Naive B cell (primary cell): Measurements from ENCODE around the gene PCDH9. TPM values are rescaled to one million over a fixed set of nuclear protein-coding genes. Genes with fewer than 3 reads are reported as not detected.

Experiments used
- ATAC-seq, 2 donors: fragments of 150-1000 bp; cut with Tn5 transposase; 2 replicates each; pipeline ENCODE4 v1.10.0; 2021; ENCODE audit warnings: low read depth in 2 of 2, mild to moderate bottlenecking in 2 of 2, moderate library complexity in 2 of 2
- DNase-seq: peaks from one replicate; pipeline ENCODE4 v3.0.0; 2022
- H3K27ac Mint-ChIP-seq, 6 donors: one replicate each; pipeline ENCODE4 v1.8.0; 2020 to 2022; ENCODE audit warnings: mild to moderate bottlenecking in 6 of 6, mixed read lengths in 6 of 6, moderate library complexity in 5 of 6, inconsistent platforms in 2 of 6
- H3K27me3 Mint-ChIP-seq, 3 donors: one replicate each; pipeline ENCODE4 v1.8.0; 2021 to 2022; ENCODE audit warnings: mixed read lengths in 3 of 3, mild to moderate bottlenecking in 1 of 3
- H3K36me3 Mint-ChIP-seq, 2 donors: one replicate each; pipeline ENCODE4 v1.8.0; 2020 to 2022; ENCODE audit warnings: mixed read lengths in 2 of 2, inconsistent platforms in 1 of 2, mild to moderate bottlenecking in 1 of 2
- H3K4me1 Mint-ChIP-seq, 3 donors: one replicate each; pipeline ENCODE4 v1.8.0; 2020 to 2022; ENCODE audit warnings: mixed read lengths in 3 of 3, inconsistent platforms in 1 of 3, mild to moderate bottlenecking in 1 of 3, moderate library complexity in 1 of 3
- H3K4me3 Mint-ChIP-seq, 8 donors: one replicate each; pipeline ENCODE4 v1.8.0; 2020 to 2022; ENCODE audit warnings: mild to moderate bottlenecking in 8 of 8, mixed read lengths in 8 of 8, moderate library complexity in 8 of 8, inconsistent platforms in 2 of 8
- H3K9me3 Mint-ChIP-seq, 7 donors: one replicate each; pipeline ENCODE4 v1.8.0; 2020 to 2022; ENCODE audit warnings: mixed read lengths in 7 of 7, mild to moderate bottlenecking in 5 of 7, inconsistent platforms in 2 of 7, moderate library complexity in 1 of 7
- polyA plus RNA-seq, 6 donors: library from polyadenylated mRNA; unstranded; fragments of 300-500 nt; fragmentation: Illumina TruSeq; gene quantifications; one replicate each; pipeline ENCODE4 v1.2.3, GENCODE V29; 2021; ENCODE audit warnings: low read depth in 6 of 6

The PCDH9 gene
- polyA plus RNA-seq, 6 donors from 2014 or later: 49.9 to 70.2 (median 57.2) TPM

DNA sequence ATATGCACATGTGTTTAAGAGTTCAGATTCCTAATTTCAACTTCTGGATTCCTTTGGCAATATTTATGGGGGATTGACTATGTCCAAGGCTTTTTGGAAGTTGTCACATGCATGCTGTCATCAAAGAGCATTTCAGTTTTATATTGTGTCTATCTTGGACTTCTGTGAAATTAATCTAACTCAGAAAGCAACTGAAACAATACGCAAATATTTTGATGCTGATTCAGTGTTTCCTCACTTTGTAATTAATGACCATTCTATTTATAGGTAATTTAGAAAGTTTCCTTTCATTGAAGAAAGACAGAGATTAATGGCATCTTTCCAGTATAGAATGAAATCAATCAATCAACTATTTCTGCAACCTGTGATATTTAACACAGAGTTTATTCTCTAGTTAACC is 550.1 kb downstream of the PCDH9 start:
- H3K4me3 Mint-ChIP-seq: no peak overlapping the region
- no peaks in the 10 kb centered on the region for H3K27me3 Mint-ChIP-seq
- peaks cover 0 to 4% (median 0%) of the 10 kb centered on the region in 3 donors for H3K4me1 Mint-ChIP-seq
- H3K9me3 Mint-ChIP-seq: peaks cover 5 to 8% (median 6%) of the 10 kb centered on the region in 7 donors
- ATAC-seq (no peak), DNase-seq (no peak)
- H3K27ac Mint-ChIP-seq: no peak overlapping the region
- peaks cover 5 to 8% of the 10 kb centered on the region in 2 donors for H3K36me3 Mint-ChIP-seq

DNA sequence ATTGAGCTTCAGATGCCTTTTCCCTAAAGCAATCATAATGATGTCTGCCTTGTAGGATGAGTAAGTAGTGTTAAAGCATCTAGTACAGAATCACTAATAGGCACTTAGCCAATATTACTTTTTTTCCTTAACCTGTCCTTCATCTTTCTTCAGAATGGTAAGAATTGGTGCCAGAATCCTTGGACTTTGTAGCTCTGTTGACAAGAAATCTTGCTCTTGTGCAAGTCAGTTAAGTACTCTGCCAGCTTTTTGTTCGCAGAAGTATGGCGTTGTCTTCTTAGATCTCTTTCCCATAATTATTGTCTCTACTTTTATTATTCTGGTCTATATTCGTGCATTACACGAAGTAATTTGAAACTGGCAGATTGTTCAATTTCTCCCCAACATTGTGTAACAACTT is 554.5 kb downstream of the PCDH9 start:
- H3K4me1 Mint-ChIP-seq: peaks cover 4 to 5% (median 5%) of the 10 kb centered on the region in 3 donors
- H3K27ac Mint-ChIP-seq: no peak overlapping the region
- DNase-seq: no peak
- peaks cover 4 to 16% (median 8%) of the 10 kb centered on the region in 7 donors for H3K9me3 Mint-ChIP-seq
- H3K36me3 Mint-ChIP-seq: peaks cover 8 to 9% of the 10 kb centered on the region in 2 donors
- ATAC-seq: no peak
- no peaks in the 10 kb centered on the region for H3K27me3 Mint-ChIP-seq
- no peak overlapping the region for H3K4me3 Mint-ChIP-seq

DNA sequence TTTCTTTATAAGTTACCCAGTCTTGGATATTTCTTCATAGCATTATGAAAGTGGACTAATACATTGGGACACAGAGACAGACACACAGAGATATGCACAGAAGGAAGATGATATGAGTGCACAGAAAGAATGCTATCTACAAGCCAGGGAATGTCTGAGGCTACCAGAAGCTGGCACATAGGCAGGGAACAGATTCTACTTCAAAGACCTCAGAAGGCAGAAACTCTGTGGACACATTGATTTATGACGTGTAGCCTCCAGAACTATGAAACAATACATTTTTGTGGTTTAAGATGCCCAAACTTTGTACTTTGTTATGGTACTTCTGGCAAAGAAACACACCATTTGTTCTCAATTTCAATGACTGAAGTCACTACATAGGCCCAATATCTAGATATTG is 556.7 kb downstream of the PCDH9 start:
- peak overlapping the region in 2 of 6 donors; percentile 30 to 43 for H3K27ac Mint-ChIP-seq
- no peaks in the 10 kb centered on the region for H3K27me3 Mint-ChIP-seq
- H3K4me3 Mint-ChIP-seq: no peak overlapping the region
- no peak for ATAC-seq
- DNase-seq: no peak
- peaks cover 4 to 5% (median 5%) of the 10 kb centered on the region in 3 donors for H3K4me1 Mint-ChIP-seq
- peaks cover 8 to 9% of the 10 kb centered on the region in 2 donors for H3K36me3 Mint-ChIP-seq
- H3K9me3 Mint-ChIP-seq: peaks cover 4 to 16% (median 10%) of the 10 kb centered on the region in 7 donors

DNA sequence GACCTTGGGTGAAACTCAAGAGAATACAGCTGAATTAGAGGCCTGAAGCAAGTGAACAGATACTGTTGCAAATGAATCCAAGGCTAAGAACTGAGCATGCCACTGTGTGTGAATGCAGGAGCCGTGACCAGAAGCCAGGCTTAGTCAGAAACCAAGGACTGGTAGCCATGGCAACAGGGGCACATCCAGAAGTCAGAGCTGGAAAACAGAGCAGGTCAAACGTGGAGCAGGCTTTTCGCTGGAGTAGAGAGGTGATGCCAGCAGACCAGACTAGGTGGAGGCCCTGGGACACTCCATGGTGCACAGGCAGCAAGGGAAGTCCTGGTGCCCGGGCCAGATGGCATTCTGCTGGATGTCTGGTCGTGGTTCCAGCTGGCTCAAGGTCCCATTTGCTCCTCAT is 564.1 kb downstream of the PCDH9 start:
- peak overlapping the region in 1 of 6 donors; percentile 49 for H3K27ac Mint-ChIP-seq
- DNase-seq (no peak), ATAC-seq (no peak)
- peaks cover 5 to 26% (median 13%) of the 10 kb centered on the region in 3 donors for H3K4me1 Mint-ChIP-seq
- H3K27me3 Mint-ChIP-seq: no peaks in the 10 kb centered on the region
- no peak overlapping the region for H3K4me3 Mint-ChIP-seq
- peaks cover 0 to 4% (median 1%) of the 10 kb centered on the region in 7 donors for H3K9me3 Mint-ChIP-seq
- peaks cover 2% of the 10 kb centered on the region in 2 donors for H3K36me3 Mint-ChIP-seq

DNA sequence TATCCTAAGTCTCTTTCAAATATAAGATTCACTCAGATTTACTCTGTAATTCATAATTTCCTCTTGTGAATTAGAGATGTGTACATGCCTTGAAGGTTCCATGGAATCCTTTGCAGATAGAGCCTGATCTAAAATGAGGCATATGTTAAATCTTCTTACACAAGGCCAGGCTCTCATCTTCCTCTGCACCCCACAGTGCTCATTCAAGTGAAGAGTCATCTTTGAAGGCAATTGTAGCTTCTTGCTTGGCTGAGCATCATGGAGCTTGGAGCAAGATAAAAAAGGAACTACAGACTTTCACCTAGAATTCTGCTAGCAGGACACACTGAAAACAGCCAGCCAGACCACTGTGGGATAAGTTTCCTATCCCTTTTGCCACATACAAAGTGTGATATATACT is 566.4 kb downstream of the PCDH9 start:
- Mint-ChIP-seq H3K4me3 (no peak overlapping the region), H3K27ac (peak overlapping the region in 1 of 6 donors; percentile 73), H3K36me3 (no peaks in the 10 kb centered on the region), H3K27me3 (no peaks in the 10 kb centered on the region), H3K9me3 (no peaks in the 10 kb centered on the region), H3K4me1 (peaks cover 18 to 41% (median 28%) of the 10 kb centered on the region in 3 donors)
- DNase-seq (no peak), ATAC-seq (no peak)

DNA sequence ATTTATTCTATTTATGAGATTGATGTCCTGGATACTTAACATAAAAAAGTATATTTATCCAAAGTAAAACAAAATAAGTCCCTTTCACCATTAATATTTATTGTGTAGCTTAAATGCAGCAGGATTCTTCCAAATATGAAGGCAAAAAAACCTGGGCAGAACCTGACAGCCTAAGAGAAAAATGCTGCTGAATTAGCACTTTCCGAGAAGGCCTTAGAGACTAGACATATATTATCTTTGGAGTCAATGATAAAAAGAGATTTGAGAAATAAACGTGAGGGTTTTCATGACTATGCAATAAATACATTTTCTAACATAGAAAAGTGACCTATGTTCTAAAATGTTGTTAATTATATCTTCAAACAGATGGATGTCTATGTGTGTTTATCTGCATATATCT is 566.9 kb downstream of the PCDH9 start:
- ATAC-seq: no peak
- no peaks in the 10 kb centered on the region for H3K27me3 Mint-ChIP-seq

DNA sequence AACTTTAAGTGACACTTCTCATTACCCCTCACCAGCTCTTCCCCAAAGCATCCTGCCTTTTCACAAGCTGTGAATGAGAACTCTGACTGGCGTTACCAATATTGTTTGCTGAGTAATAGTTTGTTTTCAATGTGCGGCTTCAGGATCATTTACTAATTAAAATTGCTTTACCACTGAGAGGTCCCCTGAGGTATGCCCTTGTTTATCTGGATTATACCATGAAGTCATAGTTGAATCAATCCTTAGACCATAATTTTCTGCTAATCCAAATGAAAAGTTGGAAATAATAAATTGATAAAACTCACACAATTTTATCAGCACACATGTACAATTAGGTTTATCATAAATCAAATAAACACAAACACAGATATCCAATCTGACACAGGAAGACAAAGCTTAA is 568.8 kb downstream of the PCDH9 start:
- Mint-ChIP-seq H3K9me3 (no peaks in the 10 kb centered on the region), H3K4me3 (peak overlapping the region in 1 of 8 donors; percentile 1), H3K27me3 (no peaks in the 10 kb centered on the region), H3K4me1 (peaks cover 27 to 49% (median 36%) of the 10 kb centered on the region in 3 donors), H3K36me3 (no peaks in the 10 kb centered on the region), H3K27ac (peak overlapping the region in 4 of 6 donors; percentile 23 to 59 (median 43))
- no peak for ATAC-seq
- no peak for DNase-seq

More for the DNA sequence above, 566.9 kb downstream of the PCDH9 start:
- H3K9me3 Mint-ChIP-seq: no peaks in the 10 kb centered on the region
- no peaks in the 10 kb centered on the region for H3K36me3 Mint-ChIP-seq
- peaks cover 18 to 41% (median 28%) of the 10 kb centered on the region in 3 donors for H3K4me1 Mint-ChIP-seq
- H3K27ac Mint-ChIP-seq: no peak overlapping the region
- no peak overlapping the region for H3K4me3 Mint-ChIP-seq
- no peak for DNase-seq

DNA sequence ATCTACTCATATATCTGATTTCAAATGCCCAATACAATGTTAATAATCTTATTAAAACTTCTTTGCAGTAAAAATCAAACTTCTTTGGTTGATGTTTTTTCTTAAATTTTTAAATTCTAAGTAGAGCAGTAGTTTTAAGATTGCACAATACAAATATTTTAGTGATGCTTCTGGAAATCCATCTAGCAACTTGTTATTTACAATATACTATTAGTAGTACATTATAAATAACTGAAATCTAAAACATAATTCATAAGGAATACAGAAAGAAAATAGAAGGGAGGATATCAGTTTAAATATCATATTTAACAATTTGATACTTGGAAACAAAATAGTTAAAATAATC is 569.7 kb downstream of the PCDH9 start:
- ATAC-seq: no peak
- H3K9me3 Mint-ChIP-seq: no peaks in the 10 kb centered on the region
- H3K27me3 Mint-ChIP-seq: no peaks in the 10 kb centered on the region
- H3K36me3 Mint-ChIP-seq: no peaks in the 10 kb centered on the region
- DNase-seq: no peak
- H3K4me3 Mint-ChIP-seq: peak overlapping the region in 6 of 8 donors; percentile 75 to 89 (median 82)
- H3K27ac Mint-ChIP-seq: peak overlapping the region in 4 of 6 donors; percentile 33 to 92 (median 86)
- peaks cover 31 to 47% (median 41%) of the 10 kb centered on the region in 3 donors for H3K4me1 Mint-ChIP-seq

DNA sequence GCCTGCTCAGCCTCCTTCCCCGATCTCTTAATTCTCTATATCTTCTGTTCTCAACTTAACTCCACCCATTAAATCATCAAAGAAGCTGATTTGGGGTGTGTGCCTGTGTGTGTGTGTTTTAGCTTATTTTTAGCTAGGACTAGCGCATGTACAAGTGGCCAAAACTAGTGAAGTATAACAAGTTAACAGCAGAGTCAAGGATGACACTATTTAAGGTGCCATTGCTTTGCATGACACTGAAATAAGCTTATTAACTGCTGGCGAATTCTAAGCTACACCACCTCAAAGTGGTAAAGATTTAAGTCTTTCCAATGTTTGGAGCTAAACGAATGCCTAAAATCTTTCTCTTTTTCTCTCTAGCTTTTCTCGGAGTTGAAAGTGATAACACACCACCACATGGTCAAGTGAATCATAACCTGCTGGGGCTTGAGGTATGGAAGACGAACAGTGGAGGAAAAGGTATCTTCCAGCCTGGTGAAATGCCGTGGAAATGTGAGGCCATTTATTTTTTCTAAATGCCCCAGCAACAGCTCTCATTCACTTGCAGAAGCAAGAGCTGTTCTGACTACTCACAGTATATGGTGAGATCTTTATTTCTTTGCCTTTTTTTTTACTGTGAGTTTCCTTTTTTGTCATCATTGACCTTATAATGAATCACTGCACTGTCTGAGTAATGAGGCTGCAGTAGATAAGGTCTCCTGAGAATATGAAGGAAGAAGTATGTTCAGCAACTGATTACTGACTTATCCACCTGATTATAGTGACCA is 570.3 kb downstream of the PCDH9 start:
- Mint-ChIP-seq H3K4me1 (peaks cover 31 to 47% (median 41%) of the 10 kb centered on the region in 3 donors), H3K9me3 (no peaks in the 10 kb centered on the region), H3K27me3 (no peaks in the 10 kb centered on the region), H3K27ac (peak overlapping the region; percentile 17 to 92 (median 78)), H3K4me3 (peak overlapping the region; percentile 69 to 89 (median 80)), H3K36me3 (no peaks in the 10 kb centered on the region)
- peak; percentile 73 to 74 for ATAC-seq
- DNase-seq: peak; percentile 17

DNA sequence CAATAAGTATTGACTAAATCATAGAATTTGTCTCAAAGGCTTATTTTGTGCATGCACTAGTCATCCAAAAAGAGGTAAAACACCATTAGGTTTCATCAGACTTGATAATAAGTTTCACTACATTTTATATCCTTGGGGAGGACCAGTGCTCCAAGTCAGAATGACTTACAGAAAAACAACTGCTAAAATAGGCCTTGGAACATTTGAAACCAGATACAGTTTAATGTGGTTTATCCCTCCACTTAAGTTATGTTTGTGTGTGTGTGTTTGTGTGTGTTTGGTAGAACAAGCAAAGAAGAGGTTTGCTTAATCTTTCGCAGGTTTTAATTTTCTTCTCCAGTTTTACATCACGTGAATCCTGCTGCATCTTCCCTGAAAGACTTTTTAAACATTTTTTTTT is 570.9 kb downstream of the PCDH9 start:
- Mint-ChIP-seq H3K27me3 (no peaks in the 10 kb centered on the region), H3K9me3 (no peaks in the 10 kb centered on the region), H3K4me1 (peaks cover 31 to 47% (median 41%) of the 10 kb centered on the region in 3 donors), H3K36me3 (no peaks in the 10 kb centered on the region), H3K27ac (peak overlapping the region; percentile 17 to 92 (median 78)), H3K4me3 (peak overlapping the region; percentile 69 to 89 (median 80))
- ATAC-seq: no peak
- no peak for DNase-seq

DNA sequence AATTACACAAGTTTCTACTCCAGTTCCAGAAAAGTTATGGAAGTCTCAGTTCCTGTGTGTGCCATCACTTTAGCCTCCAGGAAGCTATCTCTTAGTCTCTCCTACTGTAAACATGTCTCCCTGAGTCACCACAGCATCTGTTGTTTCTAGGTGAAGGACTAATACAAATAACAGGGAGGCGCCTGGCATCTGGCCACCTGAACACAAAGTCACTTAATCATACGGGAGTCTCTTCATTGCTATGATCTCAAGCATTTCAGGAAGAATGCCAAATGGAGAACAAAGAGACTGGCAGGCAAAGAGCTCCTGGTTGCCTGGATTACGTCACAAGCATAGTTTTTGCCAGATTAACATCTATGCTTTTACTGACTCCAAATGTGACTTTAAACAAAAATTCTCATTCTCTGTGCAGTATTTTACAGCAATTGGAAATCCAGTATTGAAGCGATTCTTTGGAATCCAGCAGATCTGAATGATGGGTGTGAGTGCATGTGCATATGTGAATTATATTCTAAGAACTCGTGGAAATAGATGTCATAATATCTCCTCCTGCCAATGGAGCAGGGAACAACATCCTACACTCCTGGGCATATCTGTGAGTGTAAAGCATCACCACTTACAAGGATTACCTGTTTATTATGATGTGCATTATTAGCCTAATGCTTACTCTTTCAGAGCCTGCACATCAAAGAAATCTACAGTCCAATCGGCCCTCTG is 572.8 kb downstream of the PCDH9 start:
- no peak for ATAC-seq
- H3K27me3 Mint-ChIP-seq: no peaks in the 10 kb centered on the region
- peaks cover 28 to 41% (median 35%) of the 10 kb centered on the region in 3 donors for H3K4me1 Mint-ChIP-seq
- H3K9me3 Mint-ChIP-seq: no peaks in the 10 kb centered on the region
- H3K36me3 Mint-ChIP-seq: no peaks in the 10 kb centered on the region
- H3K4me3 Mint-ChIP-seq: peak overlapping the region in 1 of 8 donors; percentile 52
- peak overlapping the region in 5 of 6 donors; percentile 10 to 73 (median 52) for H3K27ac Mint-ChIP-seq
- DNase-seq: no peak

DNA sequence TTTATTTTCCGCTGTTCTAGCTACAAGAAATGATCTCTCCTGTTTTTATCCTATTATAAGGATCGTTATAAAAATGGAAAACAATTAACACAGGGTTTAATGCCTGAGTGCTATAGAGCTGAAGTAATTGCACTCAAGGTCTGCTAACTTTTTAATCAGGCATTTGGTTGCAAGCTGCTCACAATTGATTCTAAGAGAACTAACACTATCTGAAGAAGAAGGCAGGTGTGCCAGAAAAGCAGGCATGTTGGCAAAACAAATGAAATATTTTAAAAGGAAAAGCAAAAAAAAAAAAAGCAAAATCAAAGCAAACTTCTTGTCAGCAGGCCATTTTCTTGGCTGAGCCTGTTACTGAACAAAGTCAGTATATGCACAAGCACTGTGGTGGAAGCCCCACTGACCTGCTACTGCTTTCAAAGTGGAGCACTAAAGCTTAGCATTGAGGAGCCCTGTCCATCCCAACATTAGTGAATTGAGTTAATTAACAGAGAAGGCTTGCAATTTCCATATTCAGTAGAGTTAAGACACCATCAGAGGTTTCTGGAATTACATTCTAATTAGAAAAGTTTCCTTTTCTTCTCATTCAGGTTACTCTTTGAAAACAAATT is 574.2 kb downstream of the PCDH9 start:
- Mint-ChIP-seq H3K27ac (peak overlapping the region in 2 of 6 donors; percentile 33 to 34), H3K9me3 (no peaks in the 10 kb centered on the region), H3K36me3 (no peaks in the 10 kb centered on the region), H3K4me3 (peak overlapping the region in 1 of 8 donors; percentile 50), H3K27me3 (no peaks in the 10 kb centered on the region), H3K4me1 (peaks cover 28 to 34% (median 28%) of the 10 kb centered on the region in 3 donors)
- DNase-seq: no peak
- ATAC-seq: no peak

DNA sequence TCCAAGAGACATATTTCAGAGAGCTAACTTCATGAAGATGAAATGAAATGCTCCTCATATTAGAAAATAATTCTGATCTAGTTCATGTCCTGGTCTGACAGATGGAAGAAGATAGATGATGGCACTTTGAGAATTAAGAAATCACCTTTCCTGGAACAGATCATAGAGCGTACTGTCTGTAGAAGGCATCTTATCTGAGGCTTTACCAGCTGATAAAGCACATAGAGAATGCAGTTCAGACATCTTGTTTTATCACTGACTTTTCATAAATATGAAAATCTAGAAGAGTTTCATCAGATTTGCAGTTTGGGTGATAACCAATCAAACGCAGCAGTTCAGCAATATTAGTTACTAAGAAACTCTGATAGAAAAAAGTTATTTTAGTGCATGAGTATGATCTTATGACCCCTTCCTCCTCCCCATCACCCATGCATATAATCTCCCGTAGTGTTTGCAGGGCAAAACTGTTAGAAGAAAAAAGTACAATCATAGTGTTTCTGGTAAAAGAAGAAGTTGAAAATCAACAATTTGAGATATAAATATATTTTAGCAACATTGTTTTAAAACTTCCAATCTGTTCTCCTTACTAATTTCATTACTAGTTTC is 585.2 kb downstream of the PCDH9 start:
- Mint-ChIP-seq H3K4me3 (peak overlapping the region; percentile 63 to 85 (median 78)), H3K36me3 (no peaks in the 10 kb centered on the region), H3K27ac (peak overlapping the region; percentile 56 to 91 (median 80)), H3K4me1 (peaks cover 16 to 46% (median 40%) of the 10 kb centered on the region in 3 donors), H3K27me3 (no peaks in the 10 kb centered on the region), H3K9me3 (peaks cover 0 to 3% (median 0%) of the 10 kb centered on the region in 7 donors)
- DNase-seq (no peak), ATAC-seq (peak; percentile 72 to 78)
